IMR-90 (cell line): ENCODE measurements around the gene ST3GAL4. TPM values are rescaled to one million over a fixed set of nuclear protein-coding genes. Genes with fewer than 3 reads are reported as not detected.

Experiments
- ATAC-seq: fragments of 200-7000 bp; cut with Tn5 transposase; 2 replicates; pipeline ENCODE4 v1.9.1; 2020; ENCODE audit warnings: low read depth, mild to moderate bottlenecking, moderate library complexity
- BruUV-seq: library from RNA; stranded (reverse); fragments of 400-500 nt; replicated peaks from 2 replicates; lab custom pipeline; 2021; lab: Mats Ljungman, UMichigan
- CTCF ChIA-PET: fragments of 300-600 bp; formaldehyde crosslinking; extraction: SDS; loops from one replicate; lab custom pipeline; 2021; ENCODE audit warnings: antibody characterized with exemption; lab: Yijun Ruan, JAX
- POLR2A ChIA-PET: fragments of 300-600 bp; sonication (Branson Sonifier 250); formaldehyde crosslinking; loops from one replicate; lab custom pipeline; 2022; ENCODE audit warnings: antibody characterized with exemption; ENCODE audit not compliant: unreplicated experiment; lab: Charles Lee
- DNase-seq: peaks from one replicate; pipeline ENCODE4 v3.0.0; 2013
- H2AFZ ChIP-seq: replicated peaks from 2 replicates; pipeline ENCODE3; 2013; ENCODE audit warnings: low read length, mild to moderate bottlenecking; ENCODE audit not compliant: poor library complexity
- H2AK5ac ChIP-seq: 2 replicates; pipeline ENCODE4 v1.6.1; 2013; ENCODE audit warnings: low read depth, low read length, inconsistent platforms
- H2AK9ac ChIP-seq: replicated peaks from 2 replicates; pipeline ENCODE3; 2013; ENCODE audit warnings: mild to moderate bottlenecking, low read depth, low read length, moderate library complexity; ENCODE audit not compliant: poor library complexity
- H2BK120ac ChIP-seq: 2 replicates; pipeline ENCODE4 v1.6.1; 2013; ENCODE audit warnings: low read depth, low read length, inconsistent platforms
- H2BK15ac ChIP-seq: 3 replicates; pipeline ENCODE4 v1.6.1; 2013; ENCODE audit warnings: low read depth, low read length, inconsistent platforms
- H2BK20ac ChIP-seq: 2 replicates; pipeline ENCODE4 v1.6.1; 2013; ENCODE audit warnings: low read depth, mild to moderate bottlenecking, inconsistent platforms, low read length, moderate library complexity
- H2BK5ac ChIP-seq: 2 replicates; pipeline ENCODE4 v1.6.1; 2013; ENCODE audit warnings: mild to moderate bottlenecking, low read depth, low read length, inconsistent platforms; ENCODE audit not compliant: poor library complexity, severe bottlenecking
- H3K14ac ChIP-seq: replicated peaks from 2 replicates; pipeline ENCODE4 v1.6.1; 2013; ENCODE audit warnings: low read depth, low read length, inconsistent platforms
- H3K18ac ChIP-seq: 2 replicates; pipeline ENCODE4 v1.6.1; 2013; ENCODE audit warnings: low read depth, low read length, control low read depth
- H3K23ac ChIP-seq: 2 replicates; pipeline ENCODE4 v1.6.1; 2013; ENCODE audit warnings: low read depth, low read length, inconsistent platforms
- H3K27ac ChIP-seq: 2 replicates; pipeline ENCODE4 v1.5.1; 2013; ENCODE audit warnings: mild to moderate bottlenecking, control low read depth, low read length; ENCODE audit not compliant: insufficient read depth
- H3K27me3 ChIP-seq: 2 replicates; pipeline ENCODE4 v1.6.1; 2013; ENCODE audit warnings: low read length; ENCODE audit not compliant: control insufficient read depth, insufficient read depth
- H3K36me3 ChIP-seq: 2 replicates; pipeline ENCODE4 v1.6.1; 2013; ENCODE audit warnings: low read length, mixed read lengths; ENCODE audit not compliant: control insufficient read depth, insufficient read depth
- H3K4ac ChIP-seq: 2 replicates; pipeline ENCODE4 v1.6.1; 2013; ENCODE audit warnings: low read depth, low read length, inconsistent platforms
- H3K4me1 ChIP-seq: 2 replicates; pipeline ENCODE4 v1.6.1; 2013; ENCODE audit warnings: low read length, mixed read lengths; ENCODE audit not compliant: control insufficient read depth, insufficient read depth
- H3K4me2 ChIP-seq: 2 replicates; pipeline ENCODE4 v1.6.1; 2013; ENCODE audit warnings: low read depth, mild to moderate bottlenecking, control low read depth, low read length, moderate library complexity
- H3K4me3 ChIP-seq: 2 replicates; pipeline ENCODE4 v1.5.1; 2013; ENCODE audit warnings: low read depth, mild to moderate bottlenecking, control low read depth, low read length, moderate library complexity; ENCODE audit not compliant: insufficient read depth
- H3K56ac ChIP-seq: 2 replicates; pipeline ENCODE4 v1.6.1; 2013; ENCODE audit warnings: low read length, inconsistent platforms; ENCODE audit not compliant: insufficient read depth; ENCODE audit errors: extremely low read depth
- H3K79me1 ChIP-seq, 2 experiments: 2 replicates each; pipeline ENCODE4 v1.6.1; 2013; ENCODE audit warnings: low read length in 2 of 2, inconsistent platforms in 1 of 2, low read depth in 1 of 2
- H3K9ac ChIP-seq: 2 replicates; pipeline ENCODE4 v1.6.1; 2013; ENCODE audit warnings: low read depth, low read length, control low read depth
- H3K9me1 ChIP-seq: 2 replicates; pipeline ENCODE4 v1.6.1; 2013; ENCODE audit warnings: low read length, inconsistent platforms; ENCODE audit not compliant: insufficient read depth
- H3K9me3 ChIP-seq: 2 replicates; pipeline ENCODE4 v1.6.1; 2013; ENCODE audit warnings: low read length; ENCODE audit not compliant: control insufficient read depth, insufficient read depth
- H4K20me1 ChIP-seq: 2 replicates; pipeline ENCODE4 v1.6.1; 2013; ENCODE audit warnings: low read length, inconsistent platforms; ENCODE audit not compliant: insufficient read depth
- H4K5ac ChIP-seq: 2 replicates; pipeline ENCODE4 v1.6.1; 2013; ENCODE audit warnings: mild to moderate bottlenecking, low read depth, low read length, control low read depth
- H4K8ac ChIP-seq, 2 experiments: 2 replicates each; pipeline ENCODE4 v1.6.1; 2013; ENCODE audit warnings: low read depth in 2 of 2, low read length in 2 of 2, control low read depth in 1 of 2, inconsistent platforms in 1 of 2
- H4K91ac ChIP-seq: 2 replicates; pipeline ENCODE4 v1.6.1; 2013; ENCODE audit warnings: low read depth, low read length, inconsistent platforms; ENCODE audit not compliant: insufficient read depth
- CEBPB ChIP-seq: IDR thresholded peaks from 2 replicates; pipeline ENCODE4 v1.6.1; 2012; ENCODE audit warnings: low read depth, low read length, improper control_type of control experiment
- CTCF ChIP-seq: conservative IDR thresholded peaks from 2 replicates; pipeline ENCODE4 v1.5.1; 2012; ENCODE audit warnings: mild to moderate bottlenecking, low read depth, low read length, improper control_type of control experiment
- FOS ChIP-seq: fragments of 150-350 bp; IDR thresholded peaks from 2 replicates; pipeline ENCODE4 v1.6.1; 2016; ENCODE audit warnings: low read depth, low read length
- MAFK ChIP-seq: IDR thresholded peaks from 2 replicates; pipeline ENCODE4 v1.6.1; 2012; ENCODE audit warnings: low read depth, low read length, improper control_type of control experiment
- MAZ ChIP-seq: IDR thresholded peaks from 2 replicates; pipeline ENCODE4 v1.6.1; 2012; ENCODE audit warnings: low read depth, mild to moderate bottlenecking, low read length, improper control_type of control experiment, moderate library complexity, borderline replicate concordance
- MXI1 ChIP-seq: IDR thresholded peaks from 2 replicates; pipeline ENCODE4 v1.6.1; 2012; ENCODE audit warnings: low read depth, mild to moderate bottlenecking, low read length, moderate library complexity, borderline replicate concordance
- NFE2L2 ChIP-seq: fragments of 150-350 bp; IDR thresholded peaks from 2 replicates; pipeline ENCODE4 v1.6.1; 2016; ENCODE audit warnings: low read depth, mild to moderate bottlenecking, low read length
- POLR2A ChIP-seq: IDR thresholded peaks from 2 replicates; pipeline ENCODE4 v1.6.1; 2012; ENCODE audit warnings: mild to moderate bottlenecking, low read depth, low read length
- RCOR1 ChIP-seq: IDR thresholded peaks from 2 replicates; pipeline ENCODE4 v1.6.1; 2012; ENCODE audit warnings: mild to moderate bottlenecking, low read length, improper control_type of control experiment; ENCODE audit not compliant: insufficient replicate concordance
- RFX5 ChIP-seq: IDR thresholded peaks from 2 replicates; pipeline ENCODE4 v1.8.0; 2012; ENCODE audit warnings: low read depth, mild to moderate bottlenecking, low read length, moderate library complexity
- WGBS, 2 experiments: methylation state at CpG; one replicate each; pipeline versions ENCODE4 v1.1.5 to v1.1.7; 2013; ENCODE audit warnings: missing lambda C conversion rate in 2 of 2; ENCODE audit not compliant: insufficient read length in 1 of 2; ENCODE audit errors: extremely low coverage in 2 of 2; 5-methylcytosine and 5-hydroxymethylcytosine counted together
- dilution Hi-C: fragments of 300-500 bp; cut with HindIII; formaldehyde crosslinking; loops from one replicate; pipeline ENCODE4 v1.14.3; 2018; ENCODE audit warnings: low sequenced_read_pairs; ENCODE audit not compliant: unreplicated experiment
- in situ Hi-C: fragments of 300-500 bp; cut with MboI; formaldehyde crosslinking; loops from 3 replicates; pipeline ENCODE4 v1.14.3; 2019; ENCODE audit warnings: low sequenced_read_pairs, inconsistent platforms, mixed read lengths
- intact Hi-C: fragments of 100-400 bp; cut with micrococcal nuclease; formaldehyde crosslinking; loops from 2 replicates; pipeline ENCODE4 v1.10.0; 2022
- polyA plus RNA-seq, 3 experiments: library from polyadenylated mRNA; depleted of rRNA; stranded (reverse); fragments of >200 nt; gene quantifications; 2 replicates each; pipeline ENCODE4 v1.2.3, GENCODE V29; 2012; ENCODE audit warnings: low replicate concordance in 1 of 3
- total RNA-seq: library from RNA; depleted of rRNA; stranded (reverse); fragments of >200 nt; gene quantifications from 2 replicates; pipeline ENCODE4 v1.2.3, GENCODE V29; 2012
- TF ChIP-seq, protein P1 (sequence below): fragments of 150-350 bp; IDR thresholded peaks from 2 replicates; pipeline ENCODE4 v1.6.1; 2017; ENCODE audit warnings: mild to moderate bottlenecking, antibody characterized with exemption, low read length, low read depth

The ST3GAL4 gene
- total and polyA plus RNA-seq, 2 of the 4 experiments (the other 2 are of a cell fraction): 17.0 to 19.7 TPM

GRCh38 chr11:126423154-126423553 is 67.7 kb downstream of the ST3GAL4 start:
- Histone ChIP-seq H3K4me3 (no peak overlapping the region), H2BK120ac (no peak overlapping the region), H3K4ac (no peak overlapping the region), H3K4me2 (no peak overlapping the region), H3K79me1 (no peaks in the 10 kb centered on the region), H3K14ac (no peak overlapping the region), H2AFZ (no peak overlapping the region), H3K9ac (no peak overlapping the region), H3K23ac (no peak overlapping the region), H3K9me1 (0 out of 2 replicates have a peak, but pooled peaks cover 4% of the 10 kb centered on the region), H3K36me3 (peaks cover 1% of the 10 kb centered on the region; the same call in 1 of the 2 replicates), H3K27ac (no peak overlapping the region), H3K27me3 (no peaks in the 10 kb centered on the region), H4K8ac (no peak overlapping the region), H2AK5ac (no peak overlapping the region), H4K20me1 (no peaks in the 10 kb centered on the region), H3K56ac (no peak overlapping the region), H3K18ac (no peak overlapping the region), H3K4me1 (peaks cover 8% of the 10 kb centered on the region), H3K9me3 (no peaks in the 10 kb centered on the region), H4K5ac (no peak overlapping the region), H4K91ac (no peak overlapping the region), H2BK5ac (no peak overlapping the region), H2AK9ac (no peak overlapping the region), H2BK15ac (no peak overlapping the region), H2BK20ac (no peak overlapping the region)
- ChIA-PET POLR2A (no interaction called here), CTCF (no interaction called here)
- ATAC-seq (no peak), DNase-seq (no peak)
- dilution Hi-C loops (no loop called here), in situ Hi-C loops (no loop called here), intact Hi-C loops (no loop called here)
- WGBS, 2 experiments: no CpG with 5 or more reads among the region's 2 CpGs
- TF ChIP-seq, protein P1, sequence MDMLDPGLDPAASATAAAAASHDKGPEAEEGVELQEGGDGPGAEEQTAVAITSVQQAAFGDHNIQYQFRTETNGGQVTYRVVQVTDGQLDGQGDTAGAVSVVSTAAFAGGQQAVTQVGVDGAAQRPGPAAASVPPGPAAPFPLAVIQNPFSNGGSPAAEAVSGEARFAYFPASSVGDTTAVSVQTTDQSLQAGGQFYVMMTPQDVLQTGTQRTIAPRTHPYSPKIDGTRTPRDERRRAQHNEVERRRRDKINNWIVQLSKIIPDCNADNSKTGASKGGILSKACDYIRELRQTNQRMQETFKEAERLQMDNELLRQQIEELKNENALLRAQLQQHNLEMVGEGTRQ: no peak
- TF ChIP-seq CEBPB: no peak
- TF ChIP-seq MXI1: no peak
- no peak for TF ChIP-seq MAFK
- TF ChIP-seq NFE2L2: no peak
- TF ChIP-seq FOS: no peak
- no peak for TF ChIP-seq RFX5
- TF ChIP-seq RCOR1: no peak
- TF ChIP-seq CTCF: no peak
- TF ChIP-seq MAZ: no peak
- TF ChIP-seq POLR2A: no peak
- BruUV-seq: no TSS peak
